Activated CD4-positive, alpha-beta memory T cell treated with anti-CD3 and anti-CD28 coated beads, Interleukin-2, amount 10 ng/mL, durations not matched to agents 7 days and 5 days (primary cell): ENCODE results near the gene LIN37. TPM values are rescaled to one million over a fixed set of nuclear protein-coding genes. Genes with fewer than 3 reads are reported as not detected.

Source experiments
- CTCF ChIA-PET: fragments of 350-600 bp; sonication (Branson Sonifier 250); formaldehyde crosslinking; loops from one replicate; lab custom pipeline; 2021; ENCODE audit warnings: antibody characterized with exemption, inconsistent platforms; lab: Charles Lee
- POLR2A ChIA-PET: fragments of 350-600 bp; sonication (Branson Sonifier 250); formaldehyde crosslinking; loops from one replicate; lab custom pipeline; 2021; ENCODE audit warnings: antibody characterized with exemption; lab: Charles Lee
- DNase-seq: peaks from one replicate; pipeline ENCODE4 v3.0.0-alpha.2; 2020
- H3K27ac Mint-ChIP-seq: one replicate; pipeline ENCODE4 v1.8.0; 2021; ENCODE audit warnings: mild to moderate bottlenecking, mixed read lengths
- H3K27me3 Mint-ChIP-seq: one replicate; pipeline ENCODE4 v1.8.0; 2021; ENCODE audit warnings: mixed read lengths
- H3K36me3 Mint-ChIP-seq: one replicate; pipeline ENCODE4 v1.8.0; 2021; ENCODE audit warnings: low read depth, mixed read lengths
- H3K4me1 Mint-ChIP-seq: one replicate; pipeline ENCODE4 v1.8.0; 2021; ENCODE audit warnings: mixed read lengths
- H3K4me3 Mint-ChIP-seq: one replicate; pipeline ENCODE4 v1.8.0; 2021; ENCODE audit warnings: mild to moderate bottlenecking, mixed read lengths
- H3K9me3 Mint-ChIP-seq: one replicate; pipeline ENCODE4 v1.8.0; 2021; ENCODE audit warnings: mixed read lengths
- total RNA-seq, 2 experiments: library from RNA; stranded (reverse); gene quantifications; one replicate each; pipeline ENCODE4 v1.2.3, GENCODE V29; 2021

LIN37 gene
- total RNA-seq, 2 experiments from 2014 or later = 13.1 to 16.2 TPM

DNA sequence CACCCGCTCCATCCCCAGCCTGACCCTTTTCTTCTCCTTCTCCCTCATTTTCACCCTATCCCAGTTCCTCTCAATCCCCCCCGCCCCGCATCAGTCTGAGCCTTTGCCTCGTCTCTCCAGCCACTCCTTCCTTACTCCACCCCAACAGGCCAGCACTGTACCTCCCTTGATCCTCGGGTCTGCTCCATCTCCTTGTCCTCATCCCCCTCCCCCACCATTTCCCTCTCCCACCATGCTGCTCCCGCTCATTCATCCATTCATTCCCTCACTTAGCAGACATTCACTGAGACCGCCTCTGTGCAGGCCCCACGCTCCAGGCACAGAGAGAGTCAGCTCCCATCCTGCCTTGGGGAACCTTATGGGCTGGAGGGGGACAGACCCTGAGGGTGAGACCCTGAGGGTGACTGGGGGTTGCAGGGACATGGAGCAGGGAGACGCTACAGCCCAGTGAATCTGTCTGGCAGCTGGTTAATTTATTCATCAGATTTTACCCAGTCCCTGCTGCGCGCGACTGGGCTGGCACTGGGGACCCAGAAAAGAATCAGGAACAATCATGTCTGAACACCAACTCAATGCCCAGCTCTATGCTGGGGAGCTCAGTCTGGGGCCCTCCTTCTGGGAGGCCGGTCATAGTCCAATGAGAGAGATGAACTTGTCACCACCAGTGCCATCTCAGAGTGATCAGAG is 27.9 kb downstream of the LIN37 start:
- peak overlapping the region; percentile 52 for H3K27ac Mint-ChIP-seq
- no peaks in the 10 kb centered on the region for H3K9me3 Mint-ChIP-seq
- ChIA-PET POLR2A (interaction anchor here (0.7 to 0.8 kb wide), 2 partner anchors 34 to 35 kb away, joined by 3 to 6 read pairs; partner anchors contain the start of gene IGFLR1), CTCF (interaction anchor here (1.0 kb wide), 1 partner anchor 28 kb away, joined by 4 read pairs; the partner anchor contains the start of gene LIN37)
- H3K36me3 Mint-ChIP-seq = peaks cover 20% of the 10 kb centered on the region
- H3K27me3 Mint-ChIP-seq = no peaks in the 10 kb centered on the region
- H3K4me3 Mint-ChIP-seq = peak overlapping the region; percentile 81
- DNase-seq = no peak
- peaks cover 30% of the 10 kb centered on the region for H3K4me1 Mint-ChIP-seq

DNA sequence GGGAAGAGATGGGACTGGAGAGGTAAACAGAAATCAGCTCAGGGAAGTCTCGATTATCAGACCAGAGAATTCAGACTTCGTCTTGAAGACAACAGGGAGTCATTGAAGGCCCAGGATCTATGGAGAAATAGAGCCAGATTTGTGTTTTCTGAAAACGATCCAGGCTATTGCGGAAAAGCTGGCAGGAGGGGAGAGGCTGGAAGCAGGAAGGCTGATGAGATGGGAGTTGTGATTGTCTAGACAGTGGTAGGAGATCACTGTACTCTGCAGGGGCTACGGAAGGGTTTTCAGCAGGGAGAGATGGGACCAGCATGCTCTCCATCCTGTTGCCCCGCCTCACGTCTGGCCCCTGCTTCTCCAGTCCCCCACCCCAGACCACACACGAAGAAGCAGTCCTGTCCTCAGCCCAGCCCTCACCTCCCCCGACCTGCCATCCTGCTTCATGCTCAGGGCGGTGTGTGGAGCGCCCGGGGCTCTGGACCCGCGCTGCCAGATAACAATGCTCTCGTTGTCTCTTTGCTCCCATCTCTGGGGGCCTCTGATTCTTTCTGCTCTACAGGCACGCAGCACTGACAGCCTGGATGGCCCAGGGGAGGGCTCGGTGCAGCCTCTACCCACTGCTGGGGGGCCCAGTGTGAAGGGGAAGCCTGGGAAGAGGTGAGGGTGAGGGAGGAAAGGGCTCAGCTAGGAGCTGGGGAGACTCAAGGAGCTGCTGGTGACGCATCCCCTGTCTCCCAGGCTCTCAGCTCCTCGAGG is 28.9 kb downstream of the LIN37 start:
- CTCF ChIA-PET = interaction anchor here (1.0 kb wide), 1 partner anchor 29 kb away, joined by 4 read pairs; the partner anchor contains the start of gene LIN37
- POLR2A ChIA-PET = no interaction called here
- no peaks in the 10 kb centered on the region for H3K9me3 Mint-ChIP-seq
- no peak for DNase-seq
- H3K27me3 Mint-ChIP-seq = no peaks in the 10 kb centered on the region
- H3K4me1 Mint-ChIP-seq = peaks cover 30% of the 10 kb centered on the region
- peak overlapping the region; percentile 81 for H3K4me3 Mint-ChIP-seq
- peak overlapping the region; percentile 18 for H3K27ac Mint-ChIP-seq
- H3K36me3 Mint-ChIP-seq = peaks cover 24% of the 10 kb centered on the region

DNA sequence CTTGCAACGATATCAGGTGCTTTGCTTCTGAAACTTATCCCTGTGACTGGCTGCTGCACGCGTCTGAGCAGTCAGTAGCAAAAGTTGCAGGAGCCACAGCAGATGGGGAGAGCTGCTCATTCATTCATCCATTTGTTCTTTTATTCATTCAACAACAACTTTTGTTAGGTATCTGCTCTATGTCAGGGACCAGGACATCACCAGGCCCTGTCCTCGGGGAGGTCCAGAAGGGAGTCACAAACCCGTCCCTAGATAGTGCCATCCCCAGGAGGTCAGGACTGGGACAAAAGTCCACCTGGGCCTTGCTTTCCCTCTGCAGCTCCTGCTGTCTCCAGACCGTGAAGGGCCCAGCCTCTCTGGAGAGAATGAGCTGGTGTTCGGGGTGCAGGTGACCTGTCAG is 29.6 kb downstream of the LIN37 start:
- CTCF ChIA-PET = no interaction called here
- no peak overlapping the region for H3K27ac Mint-ChIP-seq
- peaks cover 26% of the 10 kb centered on the region for H3K36me3 Mint-ChIP-seq
- DNase-seq = no peak
- peak overlapping the region; percentile 52 for H3K4me3 Mint-ChIP-seq
- H3K27me3 Mint-ChIP-seq = no peaks in the 10 kb centered on the region
- peaks cover 30% of the 10 kb centered on the region for H3K4me1 Mint-ChIP-seq
- H3K9me3 Mint-ChIP-seq = no peaks in the 10 kb centered on the region
- POLR2A ChIA-PET = no interaction called here

DNA sequence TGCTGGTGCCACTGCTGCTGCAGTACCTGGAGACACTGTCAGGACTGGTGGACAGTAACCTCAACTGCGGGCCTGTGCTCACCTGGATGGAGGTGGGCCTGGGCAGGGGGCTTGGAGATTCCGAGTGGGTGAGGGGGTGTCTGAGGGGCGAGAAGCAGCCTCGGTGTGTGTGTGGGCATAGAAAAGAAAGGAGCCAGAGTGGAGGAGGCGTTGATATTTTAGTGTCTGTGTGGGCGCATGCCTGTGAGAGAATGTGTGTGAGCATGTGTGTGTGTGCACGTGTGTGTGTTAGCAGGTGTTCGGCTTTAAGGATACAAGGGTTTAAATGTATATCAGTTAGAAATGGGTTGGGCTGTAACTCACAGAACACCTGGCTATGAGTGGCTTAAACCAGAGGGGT is 30.7 kb downstream of the LIN37 start:
- Mint-ChIP-seq H3K9me3 (no peaks in the 10 kb centered on the region), H3K27ac (no peak overlapping the region), H3K4me3 (no peak overlapping the region), H3K4me1 (peaks cover 30% of the 10 kb centered on the region), H3K36me3 (peaks cover 33% of the 10 kb centered on the region), H3K27me3 (no peaks in the 10 kb centered on the region)
- no peak for DNase-seq
- POLR2A ChIA-PET = no interaction called here
- CTCF ChIA-PET = no interaction called here

DNA sequence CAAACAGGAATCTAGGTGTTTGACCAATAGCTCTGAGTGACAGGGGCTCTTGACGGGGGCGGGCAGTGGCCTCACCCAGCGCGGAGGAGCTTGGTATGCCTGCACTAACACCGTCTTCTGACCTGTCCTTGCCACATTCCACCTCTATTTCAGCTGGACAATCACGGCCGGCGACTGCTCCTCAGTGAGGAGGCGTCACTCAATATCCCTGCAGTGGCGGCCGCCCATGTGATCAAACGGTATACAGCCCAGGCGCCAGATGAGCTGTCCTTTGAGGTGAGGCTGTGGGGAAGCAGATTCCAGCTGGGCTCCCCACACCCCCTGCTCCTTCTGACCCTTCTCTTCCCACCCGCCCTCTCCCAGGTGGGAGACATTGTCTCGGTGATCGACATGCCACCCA is 31.7 kb downstream of the LIN37 start:
- POLR2A ChIA-PET = no interaction called here
- CTCF ChIA-PET = no interaction called here
- no peak for DNase-seq
- Mint-ChIP-seq H3K27me3 (no peaks in the 10 kb centered on the region), H3K9me3 (no peaks in the 10 kb centered on the region), H3K36me3 (peaks cover 33% of the 10 kb centered on the region), H3K27ac (no peak overlapping the region), H3K4me3 (no peak overlapping the region), H3K4me1 (peaks cover 23% of the 10 kb centered on the region)

DNA sequence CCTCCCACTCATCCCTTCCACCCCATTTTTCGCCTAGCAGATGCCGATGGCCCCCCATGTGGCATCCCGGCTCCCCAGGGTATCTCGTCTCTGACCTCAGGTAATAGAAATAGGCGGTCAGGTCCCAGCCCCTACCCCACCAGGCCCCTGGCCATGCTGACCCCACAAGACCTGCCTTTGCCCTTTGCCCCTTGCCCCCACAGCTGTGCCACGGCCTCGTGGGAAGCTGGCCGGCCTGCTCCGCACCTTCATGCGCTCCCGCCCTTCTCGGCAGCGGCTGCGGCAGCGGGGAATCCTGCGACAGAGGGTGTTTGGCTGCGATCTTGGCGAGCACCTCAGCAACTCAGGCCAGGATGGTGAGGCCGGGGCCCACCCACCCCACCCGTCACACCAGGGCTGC is 32.3 kb downstream of the LIN37 start:
- CTCF ChIA-PET = no interaction called here
- no peak for DNase-seq
- H3K36me3 Mint-ChIP-seq = peaks cover 33% of the 10 kb centered on the region

DNA sequence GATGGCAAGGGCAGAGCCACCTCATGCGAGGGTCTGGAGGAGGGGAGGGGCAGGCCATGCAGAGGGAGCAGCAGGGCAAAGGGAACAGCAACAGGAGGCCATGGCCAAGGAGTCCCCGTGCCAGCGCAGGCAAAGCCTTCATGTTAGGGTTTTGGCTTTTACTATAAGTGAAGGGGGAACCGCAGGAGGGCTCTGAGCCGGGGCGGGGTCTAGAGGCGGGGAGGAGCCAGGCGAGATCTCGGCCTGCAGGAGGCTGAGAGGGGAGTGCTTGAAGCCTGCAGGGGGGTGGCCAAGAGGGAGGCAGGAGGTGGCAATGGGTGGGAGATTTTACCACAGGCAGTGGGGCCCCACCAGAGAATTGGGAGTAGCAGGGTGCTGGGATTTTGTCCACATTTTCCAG is 33.3 kb downstream of the LIN37 start:
- ChIA-PET POLR2A (no interaction called here), CTCF (no interaction called here)
- Mint-ChIP-seq H3K4me3 (no peak overlapping the region), H3K4me1 (peaks cover 15% of the 10 kb centered on the region), H3K9me3 (no peaks in the 10 kb centered on the region), H3K27me3 (no peaks in the 10 kb centered on the region), H3K27ac (no peak overlapping the region), H3K36me3 (peaks cover 33% of the 10 kb centered on the region)
- no peak for DNase-seq

More for the DNA sequence above, 32.3 kb downstream of the LIN37 start:
- POLR2A ChIA-PET = no interaction called here
- Mint-ChIP-seq H3K9me3 (no peaks in the 10 kb centered on the region), H3K4me1 (peaks cover 22% of the 10 kb centered on the region), H3K27me3 (no peaks in the 10 kb centered on the region), H3K4me3 (no peak overlapping the region), H3K27ac (no peak overlapping the region)

DNA sequence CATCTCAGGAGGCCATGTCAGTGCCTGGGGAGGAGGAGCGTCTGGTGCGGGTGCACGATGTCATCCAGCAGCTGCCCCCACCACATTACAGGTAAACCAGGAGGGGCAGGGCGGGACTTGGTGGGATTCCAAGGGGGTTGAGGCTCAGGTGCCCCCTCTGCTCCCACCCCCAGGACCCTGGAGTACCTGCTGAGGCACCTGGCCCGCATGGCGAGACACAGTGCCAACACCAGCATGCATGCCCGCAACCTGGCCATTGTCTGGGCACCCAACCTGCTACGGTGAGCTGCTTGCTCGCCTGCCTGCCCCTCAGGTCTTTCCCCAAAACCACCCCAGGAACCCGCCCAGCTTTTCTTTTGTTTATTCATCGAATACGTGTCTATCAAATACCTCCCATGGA is 34.2 kb downstream of the LIN37 start:
- Mint-ChIP-seq H3K9me3 (no peaks in the 10 kb centered on the region), H3K36me3 (peaks cover 33% of the 10 kb centered on the region), H3K4me1 (peaks cover 6% of the 10 kb centered on the region), H3K27ac (no peak overlapping the region), H3K4me3 (no peak overlapping the region), H3K27me3 (no peaks in the 10 kb centered on the region)
- DNase-seq = no peak
- ChIA-PET CTCF (no interaction called here), POLR2A (no interaction called here)

DNA sequence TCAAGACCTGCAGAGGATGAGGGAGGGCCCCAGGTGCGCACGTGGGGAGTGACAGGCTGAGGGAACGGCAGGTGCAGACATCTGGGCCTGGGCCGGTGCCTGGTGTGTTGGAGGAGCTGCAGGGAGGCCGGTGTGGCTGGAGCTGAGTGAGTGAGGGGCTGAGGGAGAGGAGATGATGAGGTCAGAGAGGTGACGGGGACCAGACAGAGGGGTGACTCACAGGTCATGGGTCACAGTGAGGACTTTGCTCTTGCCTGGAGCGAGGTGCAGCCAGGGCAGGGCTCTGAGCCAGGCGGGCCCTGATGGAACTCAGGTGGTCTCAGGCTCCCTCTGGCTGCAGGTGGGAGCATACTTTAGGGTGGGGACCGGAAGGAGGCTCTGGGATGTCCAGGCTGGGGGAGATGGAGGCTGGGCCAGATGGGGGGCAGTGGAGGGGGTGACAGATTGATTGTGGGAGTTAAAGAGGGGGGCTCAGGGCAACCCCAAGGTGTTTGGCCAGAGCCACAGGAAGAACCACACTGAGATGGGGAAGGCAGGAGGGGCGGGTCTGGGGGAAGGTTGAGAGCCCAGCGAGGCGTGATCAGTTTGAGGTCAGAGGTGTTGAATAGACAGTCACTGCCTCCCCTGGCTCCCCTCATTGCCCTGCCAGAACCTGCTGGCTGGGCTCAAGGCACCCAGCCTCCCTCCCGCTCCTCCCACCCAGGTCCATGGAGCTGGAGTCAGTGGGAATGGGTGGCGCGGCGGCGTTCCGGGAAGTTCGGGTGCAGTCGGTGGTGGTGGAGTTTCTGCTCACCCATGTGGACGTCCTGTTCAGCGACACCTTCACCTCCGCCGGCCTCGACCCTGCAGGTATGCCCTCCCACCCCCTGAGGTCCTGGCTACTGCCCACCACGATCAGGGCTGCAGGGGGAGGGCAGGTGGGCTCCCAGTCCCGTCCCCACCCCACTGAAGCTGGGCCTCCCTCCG is 35.4 kb downstream of the LIN37 start:
- H3K4me3 Mint-ChIP-seq = no peak overlapping the region
- POLR2A ChIA-PET = no interaction called here
- peaks cover 3% of the 10 kb centered on the region for H3K4me1 Mint-ChIP-seq
- CTCF ChIA-PET = no interaction called here
- no peak overlapping the region for H3K27ac Mint-ChIP-seq
- H3K9me3 Mint-ChIP-seq = no peaks in the 10 kb centered on the region
- no peaks in the 10 kb centered on the region for H3K27me3 Mint-ChIP-seq
- H3K36me3 Mint-ChIP-seq = peaks cover 26% of the 10 kb centered on the region
- no peak for DNase-seq

DNA sequence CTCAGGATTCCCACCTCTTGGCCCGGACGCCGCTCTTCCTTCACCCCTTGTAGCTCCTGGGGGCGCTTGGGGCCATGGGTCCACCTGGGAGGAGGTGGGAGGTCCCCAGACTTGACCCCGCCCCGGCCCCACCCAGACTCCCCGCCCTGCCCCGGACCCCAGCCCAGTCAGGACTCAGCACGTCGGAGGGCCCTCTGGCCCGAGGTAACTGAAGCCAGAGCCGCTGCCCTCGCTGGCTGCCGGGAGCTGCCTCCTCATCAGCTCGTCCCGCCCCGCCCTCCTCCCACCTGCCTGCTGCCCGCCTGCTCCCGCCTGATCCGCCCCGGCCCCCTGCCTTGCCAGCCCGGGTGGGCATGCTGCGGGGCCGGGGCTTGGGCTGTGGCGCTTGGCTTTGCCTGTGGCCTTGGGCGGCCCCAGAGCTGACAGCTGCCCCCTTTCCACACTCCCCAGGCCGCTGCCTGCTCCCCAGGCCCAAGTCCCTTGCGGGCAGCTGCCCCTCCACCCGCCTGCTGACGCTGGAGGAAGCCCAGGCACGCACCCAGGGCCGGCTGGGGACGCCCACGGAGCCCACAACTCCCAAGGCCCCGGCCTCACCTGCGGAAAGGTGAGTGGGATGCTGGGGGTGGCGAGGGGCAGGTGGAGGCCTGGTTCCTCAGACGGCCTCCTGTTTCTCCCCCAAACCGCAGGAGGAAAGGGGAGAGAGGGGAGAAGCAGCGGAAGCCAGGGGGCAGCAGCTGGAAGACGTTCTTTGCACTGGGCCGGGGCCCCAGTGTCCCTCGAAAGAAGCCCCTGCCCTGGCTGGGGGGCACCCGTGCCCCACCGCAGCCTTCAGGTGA is 36.3 kb downstream of the LIN37 start:
- Mint-ChIP-seq H3K9me3 (no peaks in the 10 kb centered on the region), H3K4me1 (no peaks in the 10 kb centered on the region), H3K4me3 (no peak overlapping the region), H3K27ac (no peak overlapping the region), H3K27me3 (no peaks in the 10 kb centered on the region), H3K36me3 (peaks cover 20% of the 10 kb centered on the region)
- ChIA-PET POLR2A (no interaction called here), CTCF (no interaction called here)
- no peak for DNase-seq

DNA sequence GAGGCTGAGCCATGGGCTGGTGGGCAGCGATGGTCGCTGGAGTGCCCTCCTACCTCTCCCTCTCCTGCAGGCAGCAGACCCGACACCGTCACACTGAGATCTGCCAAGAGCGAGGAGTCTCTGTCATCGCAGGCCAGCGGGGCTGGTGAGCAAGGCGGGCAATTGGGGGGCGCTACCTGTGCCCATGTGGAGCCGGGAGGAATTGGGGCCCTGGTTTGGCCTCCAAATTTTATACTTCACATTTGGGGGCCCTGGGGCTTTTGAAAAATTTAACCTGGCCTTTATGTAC is 36.9 kb downstream of the LIN37 start:
- POLR2A ChIA-PET = no interaction called here
- H3K27ac Mint-ChIP-seq = no peak overlapping the region
- CTCF ChIA-PET = no interaction called here

DNA sequence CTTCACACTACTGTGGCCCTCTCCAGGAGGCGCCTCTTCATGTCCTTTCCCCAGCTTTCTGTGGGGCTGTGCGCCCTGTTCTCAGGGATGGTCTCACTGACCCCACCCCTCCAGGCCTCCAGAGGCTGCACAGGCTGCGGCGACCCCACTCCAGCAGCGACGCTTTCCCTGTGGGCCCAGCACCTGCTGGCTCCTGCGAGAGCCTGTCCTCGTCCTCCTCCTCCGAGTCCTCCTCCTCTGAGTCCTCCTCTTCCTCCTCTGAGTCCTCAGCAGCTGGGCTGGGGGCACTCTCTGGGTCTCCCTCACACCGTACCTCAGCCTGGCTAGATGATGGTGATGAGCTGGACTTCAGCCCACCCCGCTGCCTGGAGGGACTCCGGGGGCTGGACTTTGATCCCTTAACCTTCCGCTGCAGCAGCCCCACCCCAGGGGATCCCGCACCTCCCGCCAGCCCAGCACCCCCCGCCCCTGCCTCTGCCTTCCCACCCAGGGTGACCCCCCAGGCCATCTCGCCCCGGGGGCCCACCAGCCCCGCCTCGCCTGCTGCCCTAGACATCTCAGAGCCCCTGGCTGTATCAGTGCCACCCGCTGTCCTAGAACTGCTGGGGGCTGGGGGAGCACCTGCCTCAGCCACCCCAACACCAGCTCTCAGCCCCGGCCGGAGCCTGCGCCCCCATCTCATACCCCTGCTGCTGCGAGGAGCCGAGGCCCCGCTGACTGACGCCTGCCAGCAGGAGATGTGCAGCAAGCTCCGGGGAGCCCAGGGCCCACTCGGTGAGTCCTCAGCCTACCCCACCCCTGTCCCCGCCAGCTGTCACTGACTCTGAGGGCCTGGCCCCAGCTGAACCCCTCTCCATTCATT is 38.2 kb downstream of the LIN37 start:
- no peak overlapping the region for H3K4me3 Mint-ChIP-seq
- no peak for DNase-seq
- no peaks in the 10 kb centered on the region for H3K9me3 Mint-ChIP-seq
- peaks cover 10% of the 10 kb centered on the region for H3K36me3 Mint-ChIP-seq
- POLR2A ChIA-PET = no interaction called here
- no peaks in the 10 kb centered on the region for H3K4me1 Mint-ChIP-seq
- CTCF ChIA-PET = no interaction called here
- H3K27me3 Mint-ChIP-seq = no peaks in the 10 kb centered on the region
- H3K27ac Mint-ChIP-seq = no peak overlapping the region

More for the DNA sequence above, 36.9 kb downstream of the LIN37 start:
- Mint-ChIP-seq H3K27me3 (no peaks in the 10 kb centered on the region), H3K9me3 (no peaks in the 10 kb centered on the region), H3K36me3 (peaks cover 16% of the 10 kb centered on the region), H3K4me3 (no peak overlapping the region), H3K4me1 (no peaks in the 10 kb centered on the region)
- no peak for DNase-seq
